HG03354 (cell line): ENCODE data around the gene RCOR3.
"Not testable (repeated sequence)": the region's sequence is repeated elsewhere in the genome, so short reads cannot be mapped to it uniquely, and the experiment has no call there.

Experiments used
- ATAC-seq: cut with Tn5 transposase; IDR thresholded peaks from one replicate; pipeline ENCODE4 v1.9.1; 2021; ENCODE audit warnings: mild to moderate bottlenecking; ENCODE audit not compliant: unreplicated experiment, poor library complexity, severe bottlenecking

RCOR3 gene

DNA sequence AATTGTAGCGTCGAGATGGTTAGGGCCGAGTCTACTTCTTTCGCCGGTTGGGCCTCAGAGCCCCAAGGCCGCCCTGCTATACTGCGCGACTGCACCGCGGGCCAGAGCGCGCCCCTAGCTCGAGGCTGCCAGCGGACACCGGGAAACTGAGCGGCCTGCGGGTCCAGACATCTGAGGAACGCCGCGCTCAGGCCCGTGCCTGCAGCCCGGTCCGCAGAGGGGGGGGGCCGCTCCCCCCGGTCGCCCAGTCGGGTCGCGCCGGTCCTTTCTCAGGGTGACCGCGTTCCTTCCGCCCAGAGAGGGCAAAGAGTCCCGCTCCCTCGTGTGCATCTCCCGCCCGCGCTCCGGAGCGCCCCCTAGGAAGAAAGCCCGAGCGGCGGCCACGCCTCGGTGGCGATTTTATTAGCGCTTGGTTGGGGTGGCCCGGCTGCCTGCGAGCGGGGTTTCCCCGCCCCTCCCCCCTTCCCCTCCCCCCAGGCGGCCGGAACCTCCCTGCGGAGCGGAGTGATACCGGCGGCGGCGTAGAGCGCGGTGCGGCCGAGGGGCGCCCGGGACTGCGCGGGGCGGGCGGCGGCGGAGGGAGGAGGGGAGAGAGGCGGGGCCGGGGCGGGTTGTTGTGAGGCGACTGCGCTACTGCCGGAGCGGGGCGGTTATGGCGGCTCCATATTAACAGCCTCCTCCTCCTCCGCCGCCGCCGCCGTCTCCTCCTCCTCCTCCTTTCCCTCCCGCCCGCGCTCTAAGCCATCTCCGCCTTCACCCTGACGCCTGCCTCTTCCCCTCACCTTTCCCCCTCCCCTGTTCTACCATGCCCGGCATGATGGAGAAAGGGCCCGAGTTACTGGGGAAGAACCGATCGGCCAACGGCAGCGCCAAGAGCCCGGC, at the start of gene RCOR3:
Gene RCOR3, plus strand, starts transcription at position 611 of the 882 bp plus-strand sequence. Its CDS starts 195 bp downstream, at position 806.
- peak; percentile 69 for ATAC-seq

DNA sequence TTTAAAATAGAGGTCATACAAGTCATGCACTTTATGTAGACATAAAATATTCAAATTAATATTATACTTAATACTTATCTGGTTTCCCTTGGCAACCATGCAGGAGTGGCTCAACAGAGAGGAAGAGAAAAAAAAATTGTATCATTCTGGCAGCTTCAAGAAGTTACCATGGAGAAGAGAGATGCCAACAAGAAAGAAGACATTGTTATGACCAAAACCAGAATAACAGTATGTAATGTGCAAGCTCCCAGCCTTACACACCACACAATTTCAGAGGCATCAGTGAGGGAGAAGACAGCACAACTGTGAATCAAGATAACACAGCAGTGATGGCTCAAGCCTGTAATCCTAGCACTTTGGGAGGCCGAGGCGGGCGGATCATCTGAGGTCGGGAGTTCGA, 49.1 kb upstream of the RCOR3 start:
- no peak for ATAC-seq

DNA sequence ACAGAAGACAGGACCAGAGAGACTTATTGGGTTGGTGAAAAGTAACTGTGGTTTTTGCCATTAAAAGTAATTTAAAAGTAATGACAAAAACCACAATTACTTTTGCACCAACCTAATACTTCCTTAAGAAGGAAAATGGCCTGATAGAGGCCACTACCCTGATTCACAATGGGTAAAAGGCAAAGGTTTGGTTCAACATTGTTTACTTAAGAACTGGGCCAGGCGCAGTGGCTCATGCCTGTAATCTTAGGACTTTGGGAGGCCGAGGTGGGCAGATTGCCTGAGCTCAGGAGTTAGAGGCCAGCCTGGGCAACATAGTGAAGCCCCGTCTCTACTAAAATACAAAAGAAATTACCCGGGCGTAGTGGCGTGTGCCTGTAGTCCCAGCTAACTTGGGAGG, 48.2 kb upstream of the RCOR3 start:
- no peak for ATAC-seq

DNA sequence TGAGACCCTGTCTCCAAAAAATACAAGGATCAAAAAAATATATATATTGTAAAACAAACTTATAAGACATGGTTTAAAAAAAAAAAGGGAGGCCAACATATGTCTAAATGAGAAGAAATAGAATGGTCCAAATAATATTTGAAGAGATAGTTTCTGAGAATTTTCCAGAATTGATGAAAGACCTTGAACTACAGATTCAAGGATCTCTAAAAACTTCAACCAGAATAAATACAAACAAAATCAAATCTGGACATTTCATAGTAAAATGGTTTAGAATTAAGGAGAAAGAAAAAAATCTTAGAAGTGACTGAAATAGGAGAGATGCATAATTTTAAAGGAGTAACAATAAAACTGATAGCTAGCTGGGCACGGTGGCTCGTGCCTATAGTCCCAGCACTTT, 45.5 kb upstream of the RCOR3 start:
- no peak for ATAC-seq

DNA sequence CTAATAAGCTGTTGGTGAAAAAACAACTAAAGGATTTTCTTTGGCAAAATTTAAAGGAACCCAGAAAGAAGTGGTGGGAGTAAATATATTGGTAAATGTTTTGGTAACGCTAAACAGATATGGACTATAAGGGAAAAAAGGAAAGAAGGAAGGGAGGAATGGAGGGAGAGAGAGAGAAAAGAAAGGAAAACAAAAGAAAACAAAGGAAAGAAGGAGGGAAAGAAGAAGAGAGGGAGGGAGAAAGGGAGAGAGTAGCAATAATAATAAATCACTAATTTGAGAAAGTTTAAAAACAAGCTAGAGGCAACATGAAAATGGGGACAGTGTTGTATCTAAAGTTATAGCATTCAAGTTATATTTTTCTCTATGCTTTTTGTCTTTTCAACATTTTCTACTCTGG, 43.6 kb upstream of the RCOR3 start:
- no peak for ATAC-seq

DNA sequence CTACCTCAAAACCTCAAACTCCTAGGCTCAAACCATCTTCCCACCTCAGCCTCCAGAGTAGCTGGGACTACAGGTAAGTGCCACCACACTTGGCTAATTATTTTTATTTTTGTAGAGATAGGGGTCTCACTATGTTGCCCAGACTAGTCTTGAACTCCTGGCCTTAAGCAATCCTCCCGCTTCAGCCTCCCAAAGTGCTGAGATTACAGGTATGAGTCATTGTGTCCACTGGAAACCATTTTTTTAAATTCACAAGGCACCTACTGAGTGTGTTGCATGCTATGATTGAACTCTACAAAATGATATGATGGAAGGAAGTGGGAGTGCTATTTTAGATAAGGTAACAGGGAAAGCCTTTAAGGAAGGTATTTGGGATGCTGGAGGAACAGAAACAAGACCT, 41.8 kb upstream of the RCOR3 start:
- ATAC-seq: no peak

DNA sequence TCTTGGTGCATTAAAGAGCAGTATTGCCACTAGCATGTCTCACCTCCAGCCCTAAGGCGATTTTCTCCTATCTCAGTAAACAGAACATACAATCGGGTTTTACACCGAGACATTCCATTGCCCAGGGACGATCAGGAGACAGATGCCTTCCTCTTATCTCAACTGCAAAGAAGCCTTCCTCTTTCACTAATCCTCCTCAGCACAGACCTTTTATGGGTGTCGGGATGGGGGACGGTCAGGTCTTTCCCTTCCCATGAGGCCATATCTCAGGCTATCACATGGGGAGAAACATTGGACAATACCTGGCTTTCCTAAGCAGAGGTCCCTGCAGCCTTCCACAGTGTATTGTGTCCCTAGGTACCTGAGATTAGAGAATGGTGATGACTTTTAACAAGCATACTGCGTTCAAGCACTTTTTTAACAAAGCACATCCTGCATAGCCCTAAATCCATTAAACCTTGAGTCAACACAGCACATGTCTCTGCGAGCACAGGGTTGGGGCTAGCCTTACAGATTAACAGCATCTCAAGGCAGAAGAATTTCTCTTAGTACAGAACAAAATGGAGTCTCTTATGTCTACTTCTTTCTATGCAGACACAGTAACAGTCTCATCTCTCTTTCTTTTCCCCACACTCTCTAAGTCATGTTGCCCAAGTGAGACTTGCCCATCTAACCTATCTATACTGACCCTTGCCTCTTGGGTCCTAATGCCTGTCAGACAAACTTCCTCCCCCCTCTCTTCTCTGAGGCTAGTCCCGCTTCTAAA, 36.5 kb upstream of the RCOR3 start:
- ATAC-seq: not testable (repeated sequence)

DNA sequence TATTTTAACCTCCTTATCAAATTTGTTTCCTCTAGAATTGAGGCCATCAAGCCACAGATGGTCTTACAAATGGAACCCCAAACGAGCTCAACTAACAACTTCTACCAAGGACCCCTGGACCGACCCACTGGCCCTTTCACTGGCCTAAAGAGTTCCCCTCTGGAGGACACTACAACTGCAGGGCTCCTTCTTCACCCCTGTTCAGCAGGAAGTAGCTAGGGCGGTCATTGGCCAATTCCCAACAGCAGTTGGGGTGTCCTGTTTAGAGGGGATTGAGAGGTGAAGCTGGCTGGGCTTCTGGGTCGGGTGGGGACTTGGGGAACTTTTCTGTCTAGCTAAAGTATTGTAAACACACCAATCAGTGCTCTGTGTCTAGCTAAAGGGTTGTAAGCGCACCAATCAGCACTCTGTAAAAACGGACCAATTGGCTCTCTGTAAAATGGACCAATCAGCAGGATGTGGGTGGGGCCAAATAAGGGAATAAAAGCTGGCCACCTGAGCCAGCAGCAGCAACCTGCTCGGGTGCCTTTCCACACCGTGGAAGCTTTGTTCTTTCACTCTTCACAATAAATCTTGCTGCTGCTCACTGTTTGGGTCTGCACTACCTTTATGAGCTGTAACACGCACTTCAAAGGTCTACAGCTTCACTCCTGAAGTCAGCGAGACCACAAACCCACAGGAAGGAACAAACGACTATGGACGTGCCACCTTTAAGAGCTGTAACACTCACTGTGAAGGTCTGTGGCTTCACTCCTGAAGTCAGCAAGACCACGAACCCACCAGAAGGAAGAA, 30.4 kb upstream of the RCOR3 start:
- ATAC-seq: not testable (repeated sequence)

DNA sequence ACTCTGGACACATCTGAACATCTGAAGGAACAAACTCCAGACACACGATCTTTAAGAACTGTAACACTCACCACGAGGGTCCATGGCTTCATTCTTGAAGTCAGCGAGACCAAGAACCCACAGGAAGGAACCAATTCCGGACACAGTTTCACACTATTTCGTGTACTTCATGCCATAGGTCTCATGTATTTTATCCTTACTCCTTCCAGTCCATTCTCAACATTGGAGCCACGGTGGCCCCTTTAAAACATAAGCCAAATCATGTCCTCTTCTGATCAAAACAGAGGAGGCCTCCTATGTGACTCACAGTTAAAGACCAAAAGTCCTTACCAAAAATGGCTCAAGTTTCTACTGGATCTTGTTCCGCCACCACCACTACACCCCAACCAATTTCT, 29.8 kb upstream of the RCOR3 start:
- ATAC-seq: no peak

DNA sequence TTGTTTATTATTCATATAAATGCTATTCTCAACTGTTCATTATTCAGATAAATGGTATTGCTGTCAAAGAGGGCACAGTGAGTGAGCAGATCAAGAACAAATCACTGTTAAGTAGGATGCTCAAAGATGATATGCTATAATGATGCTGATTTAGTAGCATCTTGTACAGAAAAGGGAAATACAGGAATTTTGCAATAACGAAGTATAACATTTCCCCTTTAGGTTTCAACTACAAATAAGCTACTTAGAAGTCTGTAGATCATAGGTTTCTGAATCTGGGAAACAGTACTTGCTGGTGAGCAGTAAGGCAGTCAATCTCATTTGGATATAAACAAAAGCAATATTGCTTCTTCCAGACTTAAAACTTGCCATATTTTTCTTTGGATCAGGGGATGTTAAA, 27.3 kb upstream of the RCOR3 start:
- no peak for ATAC-seq

DNA sequence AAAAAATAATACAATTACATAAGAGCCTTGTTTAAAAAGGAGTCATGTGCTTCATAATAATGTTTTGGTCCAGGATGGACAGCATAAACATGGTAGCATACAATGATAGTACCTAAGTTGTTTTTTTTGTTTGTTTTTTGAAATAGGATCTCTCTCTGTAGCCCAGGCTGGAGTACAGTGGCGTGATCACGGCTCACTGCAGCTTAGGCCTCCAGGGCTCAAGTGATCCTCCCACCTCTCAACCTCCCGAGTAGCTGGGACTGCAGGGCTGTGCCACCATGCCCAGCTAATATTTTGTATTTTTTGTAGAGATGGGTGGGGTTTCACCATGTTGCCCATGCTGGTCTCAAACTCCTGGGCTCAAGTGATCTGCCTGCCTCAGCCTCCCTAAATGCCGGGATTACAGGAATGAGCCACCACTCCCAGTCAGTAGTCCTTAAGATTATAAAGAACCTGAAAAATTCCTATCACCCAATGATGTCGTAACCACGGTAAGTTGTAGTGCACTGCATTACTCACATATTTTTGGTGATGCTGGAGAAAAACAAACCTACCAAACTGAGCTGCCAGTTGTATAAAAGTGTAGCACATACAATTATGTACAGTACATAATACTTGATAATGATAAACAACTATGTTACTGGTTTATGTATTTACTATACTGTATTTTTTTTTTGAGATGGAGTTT, 22.4 kb upstream of the RCOR3 start:
- ATAC-seq: no peak

DNA sequence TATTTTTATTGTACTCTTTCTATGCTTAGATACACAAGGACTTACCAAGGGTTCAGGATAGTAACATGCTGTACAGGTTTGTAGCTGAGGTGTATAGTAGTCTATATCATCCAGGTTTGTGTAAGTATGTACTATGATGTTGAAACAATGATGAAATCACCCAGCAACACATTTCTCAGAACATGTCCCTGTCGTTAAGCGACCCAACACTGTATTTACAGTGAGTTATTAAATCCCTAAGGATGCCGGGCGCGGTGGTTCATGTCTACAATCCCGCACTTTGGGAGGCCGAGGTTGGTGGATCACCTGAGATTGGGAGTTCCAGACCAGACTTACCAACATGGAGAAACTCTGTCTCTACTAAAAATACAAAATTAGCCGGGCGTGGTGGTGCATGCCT, 21.6 kb upstream of the RCOR3 start:
- no peak for ATAC-seq

DNA sequence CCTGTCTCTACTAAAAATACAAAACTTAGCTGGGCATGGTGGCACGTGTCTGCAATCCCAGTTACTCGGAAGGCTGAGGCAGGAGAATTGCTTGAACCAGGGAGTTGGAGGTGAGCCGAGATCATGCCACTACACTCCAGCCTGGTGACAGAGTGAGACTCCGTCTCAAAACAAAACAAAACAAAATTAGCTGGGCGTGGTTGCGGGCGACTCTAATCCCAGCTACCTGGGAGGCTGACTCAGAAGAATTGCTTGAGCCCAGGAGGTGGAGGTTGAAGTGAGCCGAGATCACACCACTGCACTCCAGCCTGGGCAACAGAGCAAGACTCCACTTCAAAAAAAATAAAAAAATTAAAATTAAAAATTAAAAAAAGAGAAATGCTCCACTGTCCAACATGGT, 18.6 kb upstream of the RCOR3 start:
- ATAC-seq: not testable (repeated sequence)

DNA sequence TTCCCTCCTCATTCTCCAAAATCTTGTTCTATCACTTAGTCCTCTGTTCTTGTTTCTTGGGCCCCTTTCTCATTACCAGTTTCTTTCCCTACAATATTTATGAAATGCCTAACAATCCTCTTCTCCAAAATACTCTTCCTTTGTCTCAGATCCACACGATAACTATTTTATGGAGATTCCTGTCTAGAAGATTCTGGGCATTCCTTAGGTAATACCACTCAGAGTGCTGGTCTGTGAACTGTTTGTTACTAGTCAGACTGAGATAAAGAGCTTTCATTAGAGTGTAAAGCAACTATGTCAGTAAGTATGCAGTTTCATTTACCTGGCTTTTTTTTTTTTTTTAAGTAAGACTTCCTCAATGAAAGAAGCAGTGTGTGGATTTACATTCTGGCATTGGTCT, 18.1 kb upstream of the RCOR3 start:
- no peak for ATAC-seq

DNA sequence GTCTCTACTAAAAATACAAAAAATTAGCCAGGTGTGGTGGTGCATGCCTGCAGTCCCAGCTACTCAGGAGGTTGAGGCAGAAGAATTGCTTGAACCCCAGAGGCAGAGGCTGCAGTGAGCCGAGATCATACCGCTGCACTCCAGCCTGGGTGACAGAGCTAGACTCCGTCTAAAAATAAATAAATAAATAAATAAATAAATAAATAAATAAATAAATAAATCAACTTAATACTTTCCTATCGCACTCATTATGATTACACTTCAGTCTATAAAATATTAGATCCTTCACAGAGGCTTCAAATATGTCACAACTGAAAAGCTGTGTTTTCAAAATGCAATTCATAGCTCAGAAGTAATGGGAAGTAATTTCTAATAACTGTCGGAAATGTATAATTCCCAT, 15.5 kb upstream of the RCOR3 start:
- not testable (repeated sequence) for ATAC-seq

DNA sequence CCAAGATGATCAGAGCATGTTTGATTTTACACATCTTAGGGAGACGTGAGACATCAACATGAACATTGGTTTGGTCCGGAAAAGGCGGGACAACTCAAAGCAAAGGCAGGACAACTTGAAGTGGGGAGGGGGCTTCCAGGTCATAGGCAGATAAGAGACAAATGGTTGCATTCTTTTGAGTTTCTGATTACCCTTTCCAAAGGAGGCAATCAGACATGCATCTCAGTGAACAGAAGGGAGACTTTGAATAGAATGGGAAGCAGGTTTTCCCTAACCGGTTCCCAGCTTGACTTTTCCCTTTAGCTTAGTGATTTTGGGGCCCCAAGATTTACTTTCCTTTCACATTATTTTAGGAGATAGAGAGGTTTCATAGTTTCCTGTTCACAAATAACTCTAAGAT, 12.6 kb upstream of the RCOR3 start:
- ATAC-seq: not testable (repeated sequence)

DNA sequence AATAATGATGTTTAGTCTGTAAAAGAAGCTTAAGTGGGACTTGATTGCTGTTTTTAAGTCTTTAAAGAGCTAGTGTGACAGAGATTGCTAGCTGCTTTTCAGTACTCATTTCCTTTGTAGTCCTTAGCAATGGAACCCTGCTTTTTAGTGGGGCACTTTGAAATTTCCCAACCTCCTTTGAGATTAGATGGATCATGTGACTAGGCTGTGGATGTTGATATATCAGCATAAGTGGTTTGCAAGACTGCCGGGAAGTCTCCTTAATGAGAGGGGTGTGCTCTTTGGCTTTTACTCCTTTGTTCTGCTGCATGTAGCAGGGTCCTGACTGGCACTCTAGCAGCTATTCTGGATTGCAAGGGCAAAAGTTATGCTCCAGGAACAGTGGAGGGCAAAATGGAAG, 11.2 kb upstream of the RCOR3 start:
- no peak for ATAC-seq

DNA sequence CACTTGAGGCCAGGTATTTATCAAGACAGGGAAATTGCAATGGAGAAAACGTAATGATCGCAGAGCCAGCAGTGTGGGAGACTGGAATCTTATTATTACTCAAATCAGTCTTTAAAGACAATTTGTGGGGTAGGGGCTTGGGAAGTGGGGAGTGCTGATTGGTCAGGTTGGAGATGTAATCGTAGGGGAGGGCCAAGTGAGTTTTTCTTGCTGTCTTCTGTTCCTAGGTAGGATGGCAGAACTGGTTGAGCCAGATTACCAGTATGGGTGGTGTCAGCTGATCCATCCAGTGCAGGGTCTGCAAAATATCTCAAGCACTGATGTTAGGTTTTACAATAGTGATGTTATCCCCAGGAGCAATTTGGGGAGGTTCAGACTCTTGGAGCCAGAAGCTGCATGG, 9.6 kb upstream of the RCOR3 start:
- not testable (repeated sequence) for ATAC-seq

DNA sequence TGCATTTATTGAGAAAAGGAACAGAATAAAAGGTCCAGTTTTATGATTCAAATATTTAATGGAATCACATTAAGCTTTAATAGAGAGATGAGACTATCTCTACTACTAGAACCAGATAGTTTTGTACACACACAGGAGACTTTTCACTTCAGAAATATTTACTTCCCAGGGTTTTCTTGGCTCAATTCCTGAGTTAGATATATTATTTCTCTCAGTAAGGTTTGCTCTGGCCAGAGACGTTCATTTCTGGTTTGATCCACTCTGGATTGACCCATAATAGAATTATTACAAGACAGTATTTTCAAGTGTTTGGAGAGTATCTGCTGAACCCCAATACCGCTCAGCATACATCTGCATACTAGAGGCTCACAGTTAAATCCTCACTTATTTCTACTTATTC, 1.3 kb upstream of the RCOR3 start:
- ATAC-seq: no peak

DNA sequence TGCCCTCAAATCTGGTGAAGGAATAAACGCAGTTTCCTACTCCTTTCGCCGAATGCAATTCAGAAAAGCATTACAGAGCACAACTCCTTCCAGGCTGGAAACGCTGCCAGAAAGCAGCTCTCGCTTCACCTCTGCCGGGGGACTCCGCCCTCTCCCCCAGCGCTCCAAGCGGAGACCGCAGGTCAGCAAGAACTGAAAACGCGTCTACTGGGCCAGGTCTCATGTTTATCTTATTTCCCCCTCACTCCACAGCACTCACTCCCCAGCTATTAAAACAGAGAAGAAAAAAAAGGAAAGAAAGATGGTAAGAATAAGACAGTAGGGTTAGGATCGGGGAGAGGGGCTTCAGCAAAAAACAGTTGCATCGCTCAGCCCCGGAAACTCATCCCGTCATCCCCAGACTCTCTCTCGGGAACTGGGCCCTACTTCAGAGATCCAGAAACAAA, 833 bp upstream of the RCOR3 start:
- peak; percentile 47 for ATAC-seq
